ENCODE results near the gene PXDN.

Gene PXDN

DNA sequence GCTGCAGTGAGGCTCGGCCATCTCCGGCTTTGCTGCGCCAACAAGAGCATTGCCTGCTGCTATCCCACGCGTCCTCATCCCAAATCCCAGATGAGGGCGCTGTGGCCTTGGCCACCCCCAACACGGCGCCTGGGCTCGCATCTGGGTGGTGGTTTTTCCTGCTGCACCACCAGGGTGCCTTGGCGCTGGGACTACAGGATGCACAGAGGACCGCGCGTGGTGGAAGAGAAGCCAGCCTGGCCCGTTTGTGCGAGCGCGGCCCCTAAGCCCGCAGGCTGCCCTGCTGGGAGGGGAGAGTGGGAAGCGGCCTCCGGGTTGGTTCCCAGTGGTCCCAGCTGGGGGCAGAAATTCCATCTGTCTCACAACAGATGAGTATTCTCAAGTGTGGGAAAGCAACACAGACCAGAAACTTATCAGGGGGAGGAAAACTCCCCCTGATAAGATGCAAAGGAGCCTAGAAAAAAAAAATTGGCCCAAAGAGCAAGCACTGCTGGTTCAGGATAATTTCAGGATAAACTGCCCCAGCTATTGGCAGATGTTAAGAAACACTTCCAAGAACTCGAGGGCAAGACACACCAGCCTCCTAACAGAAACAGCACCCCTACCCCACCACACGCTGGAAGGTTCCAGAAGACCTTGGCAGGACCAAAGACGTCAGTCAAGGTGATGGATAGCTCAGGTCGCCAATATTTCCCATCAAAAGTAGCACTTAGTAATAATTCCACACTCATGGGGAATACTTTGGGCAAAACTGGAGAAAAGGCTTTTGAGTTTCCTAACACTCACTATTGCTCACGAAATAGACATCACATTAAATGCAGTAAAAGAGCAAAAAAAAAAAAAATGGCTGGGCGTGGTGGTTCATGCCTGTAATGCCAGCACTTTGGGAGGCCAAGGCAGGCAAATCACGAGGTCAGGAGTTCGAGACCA, 152.1 kb downstream of the PXDN start:
- no peak for DNase-seq

DNA sequence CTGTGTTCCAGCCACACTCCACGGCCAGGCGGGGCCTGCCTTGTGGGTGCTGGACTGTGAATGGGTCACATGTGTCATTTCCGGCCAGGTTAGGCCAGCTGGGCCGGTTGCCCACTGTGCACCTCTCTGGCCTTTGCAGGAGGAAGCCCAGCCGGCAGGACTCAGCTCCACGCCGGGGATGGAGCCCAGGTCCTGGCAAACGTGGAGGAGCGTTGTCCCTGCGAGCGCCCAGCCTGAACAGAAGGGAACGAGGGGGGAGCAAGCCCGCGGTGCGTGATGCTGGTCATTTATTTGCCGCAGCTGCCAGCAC, 152.9 kb downstream of the PXDN start:
- no peak for DNase-seq

DNA sequence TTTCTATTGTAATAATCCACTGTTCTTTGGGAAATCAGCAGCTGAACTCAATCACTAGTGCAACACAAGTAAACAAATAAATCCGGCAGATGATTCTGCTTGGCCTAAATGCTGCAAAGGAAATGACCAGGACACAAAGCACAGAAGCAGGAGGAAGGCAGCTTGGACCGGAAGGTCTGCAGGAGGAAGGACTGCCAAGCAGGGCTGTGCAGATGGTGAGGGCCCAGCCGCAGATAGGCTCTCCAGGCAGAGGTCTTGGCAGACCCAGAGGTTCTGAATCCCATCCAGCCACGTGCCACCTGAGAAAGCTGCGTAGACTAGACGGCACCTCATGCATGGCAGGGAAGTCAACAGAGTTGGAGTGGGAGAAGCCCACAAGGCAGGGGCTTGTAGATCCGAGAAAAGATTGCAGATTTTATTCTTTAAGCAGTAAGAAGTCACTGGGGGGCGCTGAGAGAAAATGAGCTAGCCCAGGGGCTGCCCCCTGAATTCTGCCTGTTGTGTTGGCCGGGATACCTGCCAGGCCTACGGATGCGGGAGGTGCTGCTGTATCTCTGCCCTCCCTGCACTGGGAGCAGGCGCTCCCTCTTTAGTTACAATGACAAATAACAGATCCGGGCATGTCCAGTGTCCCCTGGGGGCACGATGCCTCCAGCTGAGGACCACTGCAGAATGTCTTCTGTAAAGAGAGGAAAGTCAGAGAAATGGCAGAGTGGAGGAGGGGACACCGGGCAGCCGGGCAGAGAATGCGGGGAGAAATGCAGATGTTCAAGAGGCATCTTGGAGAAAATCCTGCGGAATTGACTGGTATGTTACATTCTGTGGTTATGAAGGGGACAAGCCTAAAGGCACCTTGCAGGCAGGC, 153.5 kb downstream of the PXDN start:
- DNase-seq: no peak

DNA sequence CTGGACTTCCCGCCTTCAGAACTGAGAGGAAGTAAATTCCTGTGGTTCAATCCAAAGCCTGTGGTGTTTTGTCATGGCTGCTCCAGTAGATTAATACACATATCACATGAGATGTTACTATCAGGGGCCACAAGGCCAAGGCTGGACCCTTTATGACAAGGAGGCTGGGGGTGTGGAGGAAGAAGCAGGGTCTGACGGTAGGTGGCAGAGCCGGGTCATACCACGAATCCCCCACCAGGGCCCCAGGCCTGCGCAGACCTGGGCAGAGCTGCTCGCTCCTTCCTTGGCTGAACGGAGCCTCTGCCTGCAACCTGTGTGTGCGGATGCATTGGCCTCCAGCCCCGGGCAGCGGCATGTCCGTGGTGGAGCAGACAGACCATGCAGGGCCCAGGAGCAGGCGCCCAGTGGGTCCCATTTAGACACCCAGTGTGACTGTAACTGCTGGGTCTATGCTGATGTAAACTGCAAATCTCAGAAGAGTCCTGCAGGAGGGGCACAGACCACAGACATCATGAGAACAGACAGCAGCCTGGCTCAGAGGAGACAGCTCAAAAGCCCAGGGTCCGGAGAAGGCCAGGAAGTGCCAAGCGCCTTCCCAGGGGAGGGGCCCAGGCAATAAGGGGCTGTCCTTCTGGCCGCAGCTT, 155.2 kb downstream of the PXDN start:
- no peak for DNase-seq

DNA sequence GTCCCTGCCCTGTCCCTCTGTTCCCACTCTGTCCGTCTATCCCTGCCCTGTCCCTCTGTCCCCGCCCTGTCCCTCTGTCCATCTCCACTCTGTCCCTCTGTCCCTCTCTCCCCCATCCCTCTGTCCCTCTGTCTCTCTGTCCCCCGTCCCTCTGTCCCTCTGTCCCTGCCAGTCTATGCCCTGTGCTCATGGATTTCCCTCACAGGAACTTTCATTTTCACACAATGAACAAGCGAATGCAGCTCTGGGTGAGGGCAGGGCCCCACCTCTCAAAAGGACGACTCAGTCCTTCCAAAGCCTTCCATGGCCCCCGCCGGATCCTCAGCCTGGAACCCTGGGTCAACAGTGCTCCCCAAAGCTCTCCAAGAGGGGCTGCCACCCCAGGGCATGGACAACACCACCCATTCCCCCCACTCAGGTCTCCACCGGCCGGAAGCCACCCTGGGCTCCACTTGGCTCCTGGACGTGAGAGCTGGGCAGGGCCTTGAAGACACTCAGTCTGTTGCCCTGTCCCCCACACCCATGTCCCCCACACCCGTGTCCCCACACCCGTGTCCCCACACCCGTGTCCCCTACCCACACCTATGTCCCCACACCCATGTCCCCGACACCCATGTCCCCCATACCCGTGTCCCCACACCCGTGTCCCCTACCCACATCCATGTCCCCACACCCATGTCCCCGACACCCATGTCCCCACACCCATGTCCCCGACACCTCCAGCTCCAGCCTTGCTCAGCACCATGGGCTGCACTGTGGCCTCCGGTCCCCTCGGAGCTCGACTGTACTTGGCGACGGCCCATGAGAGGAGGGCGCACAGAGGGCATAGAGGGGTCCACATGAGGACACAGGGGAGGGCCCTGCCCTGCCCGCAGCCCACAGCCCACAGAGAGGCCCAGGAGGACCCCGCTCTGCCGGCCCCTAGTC, 156.0 kb downstream of the PXDN start:
- no peak for DNase-seq

DNA sequence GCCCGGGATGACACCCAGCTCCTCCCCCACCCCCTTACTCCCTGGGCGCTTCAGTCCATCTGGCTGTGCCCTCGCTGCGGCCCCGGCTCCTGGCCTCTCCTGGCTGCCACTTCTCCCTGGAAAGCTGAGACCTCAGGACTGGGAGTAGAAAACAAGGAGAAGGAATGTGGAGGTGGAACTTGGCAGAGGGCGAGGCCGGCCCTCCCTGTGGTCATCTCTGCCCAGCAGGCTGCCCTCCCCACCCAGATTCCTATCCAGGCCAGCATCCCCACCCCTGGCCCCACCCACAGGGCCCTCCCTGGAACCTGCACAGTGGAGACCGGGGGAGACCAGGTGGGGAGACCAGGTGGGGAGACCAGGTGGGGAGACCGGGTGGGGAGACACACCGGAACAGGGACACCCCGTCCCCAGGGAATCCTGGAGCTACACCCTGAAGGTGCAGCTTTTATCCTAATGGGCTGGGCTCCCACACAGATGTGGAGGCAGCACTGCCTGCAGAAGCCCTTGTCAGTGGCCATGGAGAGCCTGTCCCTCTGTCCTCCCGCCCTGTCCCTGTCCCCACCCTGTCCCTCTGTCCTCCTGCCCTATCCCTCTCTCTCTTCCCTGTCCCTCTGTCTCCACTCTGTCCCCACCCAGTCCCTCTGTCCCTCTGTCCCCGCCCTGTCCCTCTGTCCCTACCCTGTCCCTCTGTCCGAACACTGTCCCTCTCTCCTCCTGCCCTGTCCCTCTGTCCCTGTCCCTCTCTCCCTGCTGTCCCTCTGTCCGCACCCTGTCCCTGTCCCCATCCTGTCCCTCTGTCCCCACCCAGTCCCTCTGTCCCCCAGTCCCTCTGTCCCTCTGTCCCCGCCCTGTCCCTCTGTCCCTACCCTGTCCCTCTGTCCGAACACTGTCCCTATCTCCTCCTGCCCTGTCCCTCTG, 157.1 kb downstream of the PXDN start:
- no peak for DNase-seq

DNA sequence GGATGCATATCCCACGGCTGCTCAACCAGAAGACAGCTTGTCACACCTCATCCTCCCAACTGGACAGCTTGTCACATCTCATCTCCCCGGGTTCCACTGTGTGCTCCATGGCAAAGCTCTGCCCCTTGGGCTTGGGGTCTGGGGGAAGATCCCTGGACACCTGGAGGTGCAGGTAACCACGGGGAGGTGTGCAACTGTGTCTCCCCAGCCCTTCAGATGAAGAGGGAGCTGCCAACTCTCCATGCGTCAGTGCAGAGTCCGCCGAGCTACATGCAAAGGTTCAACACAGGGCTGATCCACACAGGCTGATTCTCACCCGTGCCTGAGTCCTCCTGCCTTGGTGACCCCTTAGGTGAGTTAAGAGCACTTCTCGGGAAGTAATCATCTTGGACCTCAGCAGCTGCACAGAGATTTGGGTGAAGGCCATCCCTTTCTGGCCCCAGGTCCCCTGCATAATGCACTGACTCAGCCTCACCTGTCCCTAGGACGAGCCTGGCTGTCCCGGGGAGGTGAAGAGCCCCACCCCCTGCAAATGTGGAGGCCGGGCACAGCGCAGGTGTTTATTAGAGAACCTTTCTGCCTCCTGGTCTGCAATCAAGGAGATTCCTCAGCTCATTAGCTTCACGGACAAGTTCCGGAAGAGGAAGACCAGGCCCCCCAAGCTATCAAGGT, 157.9 kb downstream of the PXDN start:
- DNase-seq: no peak

DNA sequence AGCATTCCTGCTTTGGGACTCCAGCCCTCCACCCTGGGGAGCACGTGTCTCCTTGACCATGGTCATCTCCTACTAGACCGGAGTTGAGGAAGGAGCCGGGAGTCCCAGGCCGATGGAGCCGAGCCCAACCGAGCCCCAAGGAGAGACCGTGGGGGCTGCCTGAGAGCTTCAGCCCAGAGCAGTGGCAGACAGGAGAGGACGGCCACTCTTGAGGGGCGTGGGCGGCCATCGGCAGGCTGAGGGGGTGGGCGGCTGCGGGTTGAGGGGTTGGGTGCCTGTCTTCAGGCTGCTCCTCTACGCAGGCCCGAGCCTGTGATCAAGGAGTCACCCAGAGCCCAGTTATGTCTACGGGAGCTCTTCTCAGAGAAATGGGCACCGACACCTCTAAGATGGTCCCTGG, 158.7 kb downstream of the PXDN start:
- DNase-seq: no peak

DNA sequence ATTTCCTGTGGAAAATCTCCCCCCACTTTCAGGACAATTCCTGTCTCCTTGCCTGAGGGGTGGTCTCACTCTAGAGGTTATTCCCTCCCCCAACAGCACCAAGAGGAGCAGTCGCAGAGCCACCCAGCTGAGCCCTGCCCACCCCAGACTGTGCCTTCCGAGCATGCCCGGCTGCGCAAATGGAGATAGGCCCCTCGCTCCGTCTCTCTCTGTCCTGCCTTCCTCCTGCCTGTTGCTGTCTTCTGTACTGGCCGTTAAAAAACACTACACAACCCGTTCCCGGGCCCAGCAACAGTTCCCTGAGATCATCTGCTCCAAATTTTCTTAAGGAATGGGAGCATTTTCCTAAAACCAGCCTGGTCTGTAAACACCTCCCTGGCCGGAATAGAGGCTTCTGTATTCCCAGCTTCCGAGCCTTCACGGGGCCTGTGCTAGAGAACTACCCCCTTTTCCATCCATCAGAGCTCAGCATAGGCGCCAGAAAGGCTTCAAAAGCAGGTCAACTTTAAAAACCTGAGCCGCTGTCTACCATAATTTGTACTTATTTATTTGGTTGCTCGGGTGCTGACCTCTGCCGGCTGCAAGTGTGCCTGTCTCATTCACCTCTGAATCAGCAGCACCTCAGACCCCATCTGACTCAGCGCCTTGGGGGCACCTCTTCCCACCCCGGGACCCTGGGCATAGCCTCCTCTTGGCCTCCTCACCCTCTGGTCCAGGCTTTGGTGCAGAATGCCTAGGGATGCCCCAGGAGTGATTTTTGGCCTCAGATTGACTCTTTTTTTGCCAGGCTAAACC, 159.4 kb downstream of the PXDN start:
- no peak for DNase-seq

DNA sequence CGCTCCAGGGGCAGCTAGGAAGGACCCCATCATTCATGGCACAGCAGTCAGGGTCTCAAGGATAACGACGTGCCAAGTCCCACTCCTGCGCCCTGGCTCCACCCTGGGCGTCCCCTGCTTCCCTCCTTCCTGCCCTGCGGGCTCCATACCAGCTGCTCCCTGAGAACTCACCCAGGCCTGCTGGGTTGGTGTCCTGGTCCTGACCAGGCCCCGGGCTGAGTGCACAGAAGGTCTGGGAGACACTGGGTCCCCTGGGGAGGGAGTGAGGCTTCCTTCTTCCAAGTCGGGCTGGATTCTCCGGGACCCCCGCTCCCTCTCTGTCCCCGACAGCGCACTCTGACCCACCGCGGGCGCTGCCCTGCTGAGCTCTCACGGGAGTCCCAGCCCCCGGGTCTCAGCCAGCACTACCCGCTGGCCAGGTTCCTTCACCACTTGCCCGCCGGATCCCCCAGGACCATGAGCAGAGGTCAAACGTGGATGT, 160.2 kb downstream of the PXDN start:
- no peak for DNase-seq

DNA sequence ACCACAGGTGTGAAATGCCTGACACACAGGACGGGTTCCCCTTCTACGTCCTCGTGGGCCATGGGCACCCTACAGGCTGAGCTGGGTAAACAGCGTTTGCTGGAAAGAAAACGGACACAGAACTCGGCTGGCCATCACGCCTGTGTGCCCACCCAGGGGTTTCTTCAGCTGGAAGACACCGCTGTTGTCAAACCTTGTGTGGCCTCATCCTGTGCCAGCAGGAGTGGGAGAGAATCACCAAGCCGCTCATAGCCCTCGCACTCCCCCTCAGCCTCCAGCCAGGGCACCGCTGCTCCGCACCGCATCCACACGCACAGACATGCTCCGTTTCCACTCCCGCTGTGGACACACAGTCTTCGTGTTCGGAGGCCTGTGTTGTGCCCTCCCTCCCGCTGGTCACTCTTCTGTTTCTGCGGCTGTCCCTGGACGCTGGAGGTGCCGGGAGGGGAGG, 161.4 kb downstream of the PXDN start:
- DNase-seq: no peak

DNA sequence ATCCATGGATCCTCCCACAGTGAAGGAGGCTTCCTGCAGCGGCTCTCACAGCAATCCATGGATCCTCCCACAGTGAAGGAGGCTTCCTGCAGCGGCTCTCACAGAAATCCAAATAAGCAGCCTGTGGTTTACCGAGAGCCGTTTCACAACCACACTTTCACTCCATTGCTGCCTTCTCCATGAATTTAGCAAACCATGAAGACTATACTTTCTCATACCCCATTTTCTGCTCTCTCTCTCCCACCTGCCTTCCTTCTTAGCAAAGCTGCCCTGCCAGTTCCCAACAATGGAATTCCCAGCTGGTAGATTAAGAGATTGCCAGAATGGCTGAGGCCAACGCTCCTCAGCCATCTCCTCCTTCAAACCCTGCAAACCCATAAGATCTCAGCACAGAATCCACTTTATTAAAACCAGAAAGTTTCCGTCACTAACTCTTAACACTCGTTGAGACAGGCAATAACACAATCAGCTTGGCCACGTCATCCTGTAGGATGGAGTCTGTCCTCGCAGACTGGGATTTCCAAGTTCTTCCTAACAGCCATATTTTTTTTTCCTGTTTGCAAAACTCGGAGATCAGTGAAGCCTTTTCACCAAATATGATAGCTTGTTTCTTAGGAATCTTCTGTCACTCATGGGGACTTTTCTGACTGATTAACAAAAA, 162.2 kb downstream of the PXDN start:
- DNase-seq: no peak
